ENCODE results near the gene AGPAT4. TPM values are rescaled to one million over a fixed set of nuclear protein-coding genes. Genes with fewer than 3 reads are reported as not detected.

The AGPAT4 gene
- total RNA-seq, 1 experiment from 2014 or later = 9.2 TPM

- no peaks in the 10 kb centered on the region for H3K9me3 ChIP-seq
- Mint-ChIP-seq H3K4me1 (ENCODE audit: low read depth, unreplicated experiment) (peaks cover 18% of the 10 kb centered on the region), H3K36me3 (ENCODE audit: insufficient read depth, unreplicated experiment) (peaks cover 10% of the 10 kb centered on the region), H3K27me3 (ENCODE audit: insufficient read depth, unreplicated experiment) (no peaks in the 10 kb centered on the region), H3K27ac (ENCODE audit: unreplicated experiment) (peak overlapping the region; percentile 91), H3K9me3 (ENCODE audit: unreplicated experiment) (no peaks in the 10 kb centered on the region), H3K4me3 (ENCODE audit: unreplicated experiment) (peak overlapping the region; percentile 95)
- CTCF ChIA-PET = interaction anchor here (1.1 to 1.8 kb wide), 2 partner anchors 81 to 98 kb away, joined by 5 to 8 read pairs; no protein-coding TSS in a partner anchor
- intact Hi-C loops (cut with micrococcal nuclease; ENCODE audit: unreplicated experiment) = loop anchor here (5.0 kb wide), 1 partner anchor 131 kb away; no protein-coding TSS in a partner anchor
- H3K4me3 ChIP-seq (ENCODE audit: low read depth, low read length) = peak overlapping the region; percentile 45
- no peaks in the 10 kb centered on the region for H3K27me3 ChIP-seq (replicated peaks; ENCODE audit: control insufficient read depth, insufficient read depth, low read length)
- H3K36me3 ChIP-seq (ENCODE audit: control insufficient read depth, insufficient read depth, low read length) = no peaks in the 10 kb centered on the region
- no peak for TF ChIP-seq CTCF (IDR thresholded peaks at IDR 0.05; ENCODE audit: insufficient read depth in 1 of 2, low read depth in 1 of 2, low read length in 1 of 2, severe bottlenecking in 1 of 2, unreplicated experiment in 1 of 2)
- BruUV-seq (replicated peaks) = no TSS peak
- DNase-seq = peak in 1 of 2 experiments; percentile 29
- peaks cover 8% of the 10 kb centered on the region for H3K4me1 ChIP-seq
- POLR2A ChIA-PET = interaction anchor here (0.7 to 1.0 kb wide), 2 partner anchors 71 to 81 kb away, joined by 3 to 4 read pairs; no protein-coding TSS in a partner anchor
Observed at GRCh38 chr6:161273274-161273751, 548 bp downstream of the AGPAT4 start.

GRCh38 chr6:161272635-161273273 lies 1.1 kb downstream of the AGPAT4 start:
- no peak for DNase-seq
- peaks cover 8% of the 10 kb centered on the region for H3K4me1 ChIP-seq
- ChIA-PET POLR2A (interaction anchor here (0.7 kb wide), 1 partner anchor 82 kb away, joined by 4 read pairs; no protein-coding TSS in a partner anchor), CTCF (no interaction called here)
- TF ChIP-seq CTCF (IDR thresholded peaks at IDR 0.05; ENCODE audit: insufficient read depth in 1 of 2, low read depth in 1 of 2, low read length in 1 of 2, severe bottlenecking in 1 of 2, unreplicated experiment in 1 of 2) = no peak
- peak overlapping the region; percentile 45; the same call in 1 of the 2 replicates for H3K4me3 ChIP-seq (ENCODE audit: low read depth, low read length)
- H3K9me3 Mint-ChIP-seq (ENCODE audit: unreplicated experiment) = no peaks in the 10 kb centered on the region
- H3K27me3 ChIP-seq (replicated peaks; ENCODE audit: control insufficient read depth, insufficient read depth, low read length) = no peaks in the 10 kb centered on the region
- BruUV-seq (replicated peaks) = TSS peak; percentile 62
- H3K4me3 Mint-ChIP-seq (ENCODE audit: unreplicated experiment) = peak overlapping the region; percentile 95
- no peaks in the 10 kb centered on the region for H3K9me3 ChIP-seq
- intact Hi-C loops (cut with micrococcal nuclease; ENCODE audit: unreplicated experiment) = loop anchor here (5.0 kb wide), 1 partner anchor 130 kb away; no protein-coding TSS in a partner anchor
- H3K36me3 Mint-ChIP-seq (ENCODE audit: insufficient read depth, unreplicated experiment) = peaks cover 10% of the 10 kb centered on the region
- no peaks in the 10 kb centered on the region for H3K27me3 Mint-ChIP-seq (ENCODE audit: insufficient read depth, unreplicated experiment)
- H3K4me1 Mint-ChIP-seq (ENCODE audit: low read depth, unreplicated experiment) = peaks cover 18% of the 10 kb centered on the region
- H3K27ac Mint-ChIP-seq (ENCODE audit: unreplicated experiment) = peak overlapping the region; percentile 91
- no peaks in the 10 kb centered on the region for H3K36me3 ChIP-seq (ENCODE audit: control insufficient read depth, insufficient read depth, low read length)

- no peak overlapping the region for H3K4me3 Mint-ChIP-seq (ENCODE audit: unreplicated experiment)
- DNase-seq = no peak
- H3K4me3 ChIP-seq (ENCODE audit: low read depth, low read length) = no peak overlapping the region
- POLR2A ChIA-PET = no interaction called here
- no peak overlapping the region for H3K27ac Mint-ChIP-seq (ENCODE audit: unreplicated experiment)
- no peaks in the 10 kb centered on the region for H3K9me3 ChIP-seq
- intact Hi-C loops (cut with micrococcal nuclease; ENCODE audit: unreplicated experiment) = loop anchor here (5.0 kb wide), 1 partner anchor 129 kb away; no protein-coding TSS in a partner anchor
- TF ChIP-seq CTCF (IDR thresholded peaks at IDR 0.05; ENCODE audit: insufficient read depth in 1 of 2, low read depth in 1 of 2, low read length in 1 of 2, severe bottlenecking in 1 of 2, unreplicated experiment in 1 of 2) = no peak
- no peaks in the 10 kb centered on the region for H3K27me3 Mint-ChIP-seq (ENCODE audit: insufficient read depth, unreplicated experiment)
- BruUV-seq (replicated peaks) = no TSS peak
- H3K9me3 Mint-ChIP-seq (ENCODE audit: unreplicated experiment) = no peaks in the 10 kb centered on the region
- H3K4me1 Mint-ChIP-seq (ENCODE audit: low read depth, unreplicated experiment) = peaks cover 18% of the 10 kb centered on the region
- H3K36me3 Mint-ChIP-seq (ENCODE audit: insufficient read depth, unreplicated experiment) = peaks cover 10% of the 10 kb centered on the region
- no peaks in the 10 kb centered on the region for H3K27me3 ChIP-seq (replicated peaks; ENCODE audit: control insufficient read depth, insufficient read depth, low read length)
- CTCF ChIA-PET = no interaction called here
- no peaks in the 10 kb centered on the region for H3K36me3 ChIP-seq (ENCODE audit: control insufficient read depth, insufficient read depth, low read length)
- H3K4me1 ChIP-seq = peaks cover 8% of the 10 kb centered on the region
Observed at GRCh38 chr6:161271343-161272030, 2.4 kb downstream of the AGPAT4 start.
